Left hindlimb (tissue), 1 donor: ENCODE data around the gene OSBPL2.

Experiments used
- DNase-seq: peaks from one replicate; pipeline ENCODE4 v3.0.0-alpha.2; 2018

The OSBPL2 gene

DNA sequence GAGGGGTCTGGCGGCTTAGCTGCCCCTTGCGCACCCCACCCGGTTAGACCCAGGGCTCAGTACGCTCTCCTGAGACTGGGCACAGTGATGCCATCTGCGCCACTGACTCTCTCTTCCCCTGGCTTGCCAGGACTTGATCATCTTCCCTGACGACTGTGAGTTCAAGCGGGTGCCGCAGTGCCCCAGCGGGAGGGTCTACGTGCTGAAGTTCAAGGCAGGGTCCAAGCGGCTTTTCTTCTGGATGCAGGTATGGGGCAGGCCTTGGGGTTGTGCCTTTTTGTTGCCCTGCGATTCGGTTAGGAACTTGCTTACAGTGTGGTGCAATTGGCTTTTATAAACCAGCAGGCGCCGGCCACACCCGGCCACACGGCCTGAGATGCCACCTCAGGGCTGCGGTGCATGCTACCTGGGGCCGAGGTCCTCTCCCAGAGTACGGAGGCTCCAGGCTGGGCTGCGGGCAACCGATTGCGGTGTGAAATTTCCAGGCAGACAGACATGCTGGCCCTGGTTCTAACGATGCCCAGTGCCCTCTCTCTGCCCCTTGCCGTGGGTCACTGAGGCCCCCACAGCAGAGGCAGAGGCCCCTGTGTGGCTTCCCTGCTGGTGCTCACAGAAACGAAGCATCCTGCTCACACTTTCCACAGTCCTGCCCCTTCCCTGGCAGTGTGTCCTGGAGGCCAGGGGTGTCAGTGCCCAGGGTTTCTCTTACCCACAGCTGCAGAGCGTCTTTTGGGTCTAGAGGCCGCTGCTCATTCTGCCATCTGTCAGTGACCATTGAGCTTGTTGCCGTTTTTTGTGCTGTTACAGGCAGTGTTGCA, 66.2 kb downstream of the OSBPL2 start:
- no peak for DNase-seq

DNA sequence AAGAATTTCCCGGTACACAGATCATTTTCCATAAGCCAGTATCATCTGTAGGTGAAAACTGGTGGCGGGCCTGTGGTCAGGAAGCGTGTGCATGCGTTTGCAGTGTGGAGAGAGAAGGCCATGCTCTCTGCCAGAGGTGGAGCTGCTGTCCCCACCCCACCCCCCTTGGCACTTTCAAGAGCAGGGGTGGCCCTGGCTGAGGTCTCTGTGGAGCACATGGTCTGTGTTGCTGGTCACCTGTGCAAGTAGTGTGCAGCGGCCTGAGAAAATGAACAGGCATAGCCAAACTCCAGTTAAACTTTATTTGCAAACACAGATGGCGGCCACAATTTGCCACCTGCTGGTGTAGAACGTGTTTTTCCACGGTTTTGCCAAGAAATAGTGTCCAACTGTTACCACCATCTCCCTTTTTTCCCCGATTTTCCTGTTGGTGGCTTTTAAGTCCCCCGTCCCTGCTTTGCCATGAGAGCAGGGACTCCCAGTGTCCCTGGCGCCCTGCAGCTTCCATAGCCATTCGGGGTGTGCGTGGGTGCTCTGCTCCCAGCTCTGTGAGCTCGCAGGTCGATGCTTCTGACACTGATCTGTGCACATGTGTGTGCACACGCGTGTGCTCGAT, 66.9 kb downstream of the OSBPL2 start:
- DNase-seq = no peak

- DNase-seq = no peak
These were observed 67.6 kb downstream of the OSBPL2 start for GRCh38 chr20:62305765-62306413.

DNA sequence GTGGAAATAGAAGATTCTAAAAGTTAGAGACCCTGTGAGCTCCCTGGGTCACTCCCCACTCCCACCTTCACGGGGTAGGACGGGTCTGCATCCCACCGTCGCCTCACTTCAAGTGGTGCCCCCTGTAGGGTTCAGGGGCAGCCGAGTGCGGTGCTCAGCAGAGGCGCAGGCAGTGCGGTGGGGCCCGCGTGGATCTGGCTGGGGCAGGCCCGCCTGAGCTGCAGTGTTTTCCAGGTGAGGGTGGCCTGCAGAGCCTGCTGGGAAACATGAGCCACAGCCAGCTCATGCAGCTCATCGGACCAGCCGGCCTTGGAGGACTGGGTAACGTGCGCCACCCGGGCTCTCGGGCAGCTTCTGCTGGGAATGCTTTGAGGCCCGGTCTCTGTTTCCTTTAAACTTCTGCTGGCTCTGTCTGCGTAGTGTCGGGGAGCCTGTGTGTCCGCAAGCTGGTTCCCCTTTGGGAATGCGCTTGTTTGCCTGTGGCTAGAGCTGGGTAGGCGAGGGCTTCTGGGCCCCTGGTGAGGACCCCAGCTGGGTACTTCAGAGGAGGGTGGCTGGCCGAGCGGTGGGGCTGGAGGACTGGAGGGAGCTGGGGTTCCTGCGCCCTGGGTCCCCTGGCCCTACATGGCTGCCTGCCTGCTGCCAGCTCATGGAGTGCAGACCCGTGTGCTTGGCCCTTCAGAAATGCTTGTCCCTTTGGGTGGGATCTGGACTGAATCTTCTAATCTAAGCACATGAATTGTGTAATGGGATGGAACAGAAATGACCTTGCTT, 68.3 kb downstream of the OSBPL2 start:
- no peak for DNase-seq

DNA sequence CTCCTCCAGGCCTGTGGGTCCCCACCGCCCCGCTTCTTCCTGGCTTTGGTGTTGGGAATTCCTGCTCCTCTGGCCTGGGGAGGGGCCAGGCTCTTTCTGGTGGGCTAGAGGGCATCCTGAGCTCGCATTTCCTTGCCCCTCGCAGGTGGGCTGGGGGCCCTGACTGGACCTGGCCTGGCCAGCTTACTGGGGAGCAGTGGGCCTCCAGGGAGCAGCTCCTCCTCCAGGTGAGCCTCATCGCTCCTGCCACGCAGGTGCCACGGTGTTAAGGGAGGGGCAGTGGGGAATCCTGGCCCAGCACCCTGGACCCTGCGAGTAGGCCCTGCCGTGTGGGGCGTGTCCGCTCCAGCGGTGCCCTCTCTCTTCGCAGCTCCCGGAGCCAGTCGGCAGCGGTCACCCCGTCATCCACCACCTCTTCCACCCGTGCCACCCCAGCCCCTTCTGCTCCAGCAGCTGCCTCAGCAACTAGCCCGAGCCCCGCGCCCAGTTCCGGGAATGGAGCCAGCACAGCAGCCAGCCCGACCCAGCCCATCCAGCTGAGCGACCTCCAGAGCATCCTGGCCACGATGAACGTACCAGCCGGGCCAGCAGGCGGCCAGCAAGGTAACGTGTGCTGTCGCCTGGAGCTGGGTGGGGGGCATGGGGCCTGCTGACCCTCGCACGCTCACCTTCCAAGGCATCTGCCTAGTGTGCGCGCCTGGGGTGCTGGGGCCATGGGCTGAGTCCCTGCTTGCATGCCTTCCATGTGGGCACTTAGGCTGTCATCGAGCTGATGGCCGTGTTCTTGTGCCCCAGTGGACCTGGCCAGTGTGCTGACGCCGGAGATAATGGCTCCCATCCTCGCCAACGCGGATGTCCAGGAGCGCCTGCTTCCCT, 69.1 kb downstream of the OSBPL2 start:
- no peak for DNase-seq

GRCh38 chr20:62308102-62308822, 69.9 kb downstream of the OSBPL2 start:
- DNase-seq = no peak

GRCh38 chr20:62309198-62309944, 71.0 kb downstream of the OSBPL2 start:
- DNase-seq = no peak

DNA sequence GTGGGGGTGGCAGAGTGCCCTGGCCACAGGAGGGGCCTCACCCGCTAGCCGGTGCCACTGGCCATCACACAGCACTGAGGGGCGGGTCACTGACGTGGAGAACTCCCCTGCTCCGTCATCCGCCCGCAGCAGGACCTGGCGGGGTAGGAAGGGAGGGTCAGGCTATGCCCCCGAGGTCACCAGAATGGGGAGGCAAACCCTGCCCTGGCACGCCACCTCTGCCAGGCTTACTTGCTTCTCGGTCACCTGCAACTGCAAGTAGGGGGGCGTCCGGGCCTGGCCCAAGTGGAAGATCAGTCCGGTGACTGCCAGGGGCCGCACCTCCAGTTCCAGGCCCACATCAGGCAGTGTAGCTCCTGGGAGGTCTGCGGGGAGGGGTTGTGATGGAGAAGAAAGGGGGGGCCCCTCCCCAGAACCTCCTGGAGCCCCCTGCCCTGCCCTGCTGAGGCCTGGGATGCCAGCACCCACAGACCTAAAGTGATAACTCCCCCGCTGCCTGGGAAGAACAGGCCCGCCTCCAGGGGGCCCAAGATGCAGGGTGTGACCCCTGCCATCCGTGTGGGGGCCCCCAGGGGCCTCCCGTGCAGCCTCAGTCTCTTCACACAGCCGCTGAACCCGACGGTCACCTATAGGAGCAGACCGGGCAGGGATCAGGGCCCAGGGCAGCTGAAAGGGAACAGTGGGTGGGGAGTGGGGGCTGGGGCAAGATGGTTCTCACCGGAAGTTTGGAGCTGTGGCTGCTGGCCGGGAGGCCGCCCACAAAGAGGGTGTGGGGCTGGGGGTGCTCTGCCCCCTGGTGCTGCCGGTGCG, 71.8 kb downstream of the OSBPL2 start:
- DNase-seq = no peak

DNA sequence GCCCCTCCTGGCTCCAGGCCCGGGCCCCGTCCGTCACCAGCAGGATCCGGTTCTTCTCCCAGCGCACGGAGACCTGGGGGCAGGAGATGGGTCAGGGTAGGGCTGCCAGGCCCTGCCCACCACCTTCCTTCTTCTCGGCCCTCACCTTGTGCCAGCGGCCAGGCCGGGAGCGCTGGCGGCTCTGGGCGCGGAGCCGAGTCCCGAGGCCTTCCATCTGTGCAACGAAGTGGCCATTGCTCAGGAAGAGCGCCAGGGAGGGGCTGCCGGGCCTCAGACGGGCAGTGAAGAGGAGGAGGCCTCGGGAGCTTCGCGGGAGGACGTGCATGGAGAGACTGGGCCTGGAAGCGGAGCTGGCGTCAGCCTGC, 72.4 kb downstream of the OSBPL2 start:
- no peak for DNase-seq

- DNase-seq = no peak
These were observed 72.8 kb downstream of the OSBPL2 start for GRCh38 chr20:62311150-62311549.

DNA sequence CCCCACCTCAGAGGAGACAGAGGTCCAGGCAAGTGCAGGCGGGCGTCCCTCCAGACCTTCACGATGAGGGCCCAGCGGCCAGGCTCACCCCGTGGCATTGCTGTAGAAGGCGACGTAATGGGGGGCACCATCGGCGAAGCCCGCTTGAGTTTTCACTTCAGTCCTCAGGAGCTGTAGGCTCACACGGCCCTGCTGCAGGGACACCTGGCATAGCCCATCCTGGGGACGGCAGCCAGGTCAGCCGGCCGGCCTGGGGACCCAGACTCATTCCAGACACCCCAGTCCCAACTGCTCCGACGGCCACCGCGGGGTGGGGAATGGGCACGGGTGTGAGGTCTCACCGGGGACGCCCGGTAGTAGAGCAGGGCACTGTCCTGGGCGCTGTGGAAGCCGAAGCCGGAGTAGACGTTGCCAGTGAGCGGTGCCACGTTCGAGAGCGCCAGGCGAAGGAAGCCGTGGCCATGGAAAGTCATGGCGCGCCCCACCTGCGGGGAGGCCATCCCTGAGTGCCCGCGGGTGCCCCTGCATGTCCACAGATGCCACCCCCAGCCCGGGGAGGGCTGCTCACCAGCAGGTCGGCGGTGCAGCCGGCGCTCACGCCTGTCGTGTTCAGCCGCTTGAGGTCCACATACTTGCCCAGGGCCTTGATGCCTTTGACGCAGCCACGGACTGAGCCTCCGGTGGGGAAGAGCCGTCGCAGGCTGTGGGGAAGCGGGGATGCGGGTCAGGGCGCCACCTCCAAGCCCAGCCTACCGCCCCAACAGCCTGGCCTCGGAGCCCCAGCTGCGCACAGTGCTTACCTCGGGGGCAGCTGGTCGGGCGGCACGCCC, 73.7 kb downstream of the OSBPL2 start:
- DNase-seq = no peak

DNA sequence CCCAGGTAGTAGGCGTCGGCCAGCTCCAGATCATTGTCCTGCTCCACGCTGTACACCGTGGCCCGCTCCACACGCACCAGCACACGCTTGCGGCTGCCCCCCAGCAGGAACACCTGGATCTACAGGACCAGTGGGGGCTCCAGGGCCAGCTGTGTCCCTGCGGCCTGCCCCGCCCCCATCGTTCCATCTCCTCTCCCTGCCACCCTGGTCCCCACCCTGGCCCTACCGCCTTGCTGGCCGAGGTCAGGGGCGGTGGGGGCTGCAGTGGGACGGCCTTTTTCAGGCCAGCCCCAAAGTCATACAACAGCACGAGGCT, 74.3 kb downstream of the OSBPL2 start:
- DNase-seq = no peak

DNA sequence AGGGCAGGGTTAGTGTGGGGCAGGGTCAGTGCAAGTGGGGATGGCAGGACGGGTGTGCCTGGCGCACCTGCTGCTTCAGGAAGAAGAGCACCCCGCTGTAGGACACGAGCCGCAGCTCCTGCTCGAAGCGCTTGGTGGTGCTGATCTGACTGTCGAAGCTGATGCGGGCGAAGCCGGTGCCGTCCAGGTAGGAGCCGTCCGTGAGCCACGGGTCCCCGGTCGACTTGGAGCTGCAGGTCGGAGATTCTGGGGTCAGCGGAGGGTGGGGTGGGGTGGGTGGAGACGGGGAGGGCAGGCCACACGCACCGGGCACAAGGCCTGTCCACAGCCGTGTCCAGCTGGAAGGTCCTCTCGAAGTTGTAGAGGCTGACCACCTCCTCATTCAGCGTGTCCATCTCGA, 74.7 kb downstream of the OSBPL2 start:
- no peak for DNase-seq

GRCh38 chr20:62313460-62314338, 75.4 kb downstream of the OSBPL2 start:
- no peak for DNase-seq

DNA sequence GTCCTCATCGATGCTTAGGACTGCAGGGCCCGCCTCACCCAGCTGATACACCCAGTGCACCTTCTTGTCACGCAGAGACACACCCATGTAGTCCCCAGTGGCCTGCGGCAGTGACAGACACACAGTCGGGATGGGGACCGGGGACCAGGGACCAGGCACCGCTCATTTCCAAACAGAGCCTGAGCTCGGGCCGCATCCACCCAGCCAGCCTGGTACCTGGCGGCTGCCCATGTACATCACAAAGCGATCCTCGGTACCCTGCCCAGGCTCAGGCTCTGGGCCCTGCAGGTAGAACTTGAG, 76.0 kb downstream of the OSBPL2 start:
- DNase-seq = no peak

DNA sequence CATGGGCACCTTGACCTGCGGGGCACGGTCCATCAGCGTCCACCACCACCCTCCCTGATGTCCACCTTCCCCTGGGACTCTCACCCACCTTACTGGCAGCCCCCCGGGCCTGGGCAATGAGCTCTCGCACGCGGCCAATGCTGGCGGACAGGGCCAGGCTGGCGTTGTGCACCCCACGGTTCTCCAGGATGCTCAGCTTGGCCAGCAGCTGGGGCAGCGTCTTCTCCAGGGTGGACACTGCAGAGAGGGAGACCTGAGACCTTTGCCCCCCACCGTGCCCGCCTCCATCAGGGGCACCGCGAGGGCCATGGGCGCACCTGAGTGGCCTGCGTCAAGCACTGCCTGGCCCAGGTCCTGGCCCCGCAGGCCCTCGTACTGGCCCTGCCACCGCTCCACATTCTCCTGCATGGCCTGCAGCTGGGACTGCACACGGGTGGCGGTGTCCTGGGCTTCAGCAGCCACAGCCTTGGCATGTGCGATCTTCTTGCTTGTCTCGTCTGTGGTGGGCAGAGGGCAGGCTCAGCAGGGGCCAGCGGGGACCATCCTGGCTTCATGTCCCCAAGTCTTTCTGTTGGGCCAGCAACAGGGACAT, 76.5 kb downstream of the OSBPL2 start:
- DNase-seq = no peak

GRCh38 chr20:62315773-62316172, 77.5 kb downstream of the OSBPL2 start:
- DNase-seq = no peak
